Measurements from ENCODE around the gene C1QL1. TPM values are rescaled to one million over a fixed set of nuclear protein-coding genes. Genes with fewer than 3 reads are reported as not detected.

Gene C1QL1
- total RNA-seq, 1 experiment from 2014 or later, result 1.3 TPM

DNA sequence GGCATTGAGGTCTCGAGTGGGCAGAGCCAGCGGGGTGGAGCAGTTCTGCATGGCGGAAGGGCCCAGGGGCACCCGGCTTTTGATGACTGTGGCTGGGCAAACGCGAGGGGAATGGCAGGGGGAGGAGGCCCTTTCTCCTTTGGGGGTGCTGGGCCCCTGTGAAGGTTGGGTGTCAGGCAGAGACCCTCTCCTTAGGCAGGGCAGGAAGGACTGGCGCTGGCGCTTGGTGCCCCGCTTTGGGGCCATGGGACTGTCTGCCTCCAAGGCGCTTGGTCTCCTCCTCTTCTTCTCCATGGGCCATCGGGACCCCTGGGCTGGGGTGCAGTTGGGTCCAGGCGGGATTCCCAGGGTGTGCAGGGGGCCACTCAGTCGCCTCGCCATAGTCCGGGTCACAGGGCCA lies 40.0 kb downstream of the C1QL1 start:
- H3K27me3 ChIP-seq (ENCODE audit: insufficient read depth, low read depth), result no peaks in the 10 kb centered on the region
- H3K79me2 ChIP-seq (ENCODE audit: low read depth), result no peaks in the 10 kb centered on the region
- no peaks in the 10 kb centered on the region for H3K9me2 ChIP-seq (ENCODE audit: insufficient read depth)
- TF ChIP-seq, protein P1, sequence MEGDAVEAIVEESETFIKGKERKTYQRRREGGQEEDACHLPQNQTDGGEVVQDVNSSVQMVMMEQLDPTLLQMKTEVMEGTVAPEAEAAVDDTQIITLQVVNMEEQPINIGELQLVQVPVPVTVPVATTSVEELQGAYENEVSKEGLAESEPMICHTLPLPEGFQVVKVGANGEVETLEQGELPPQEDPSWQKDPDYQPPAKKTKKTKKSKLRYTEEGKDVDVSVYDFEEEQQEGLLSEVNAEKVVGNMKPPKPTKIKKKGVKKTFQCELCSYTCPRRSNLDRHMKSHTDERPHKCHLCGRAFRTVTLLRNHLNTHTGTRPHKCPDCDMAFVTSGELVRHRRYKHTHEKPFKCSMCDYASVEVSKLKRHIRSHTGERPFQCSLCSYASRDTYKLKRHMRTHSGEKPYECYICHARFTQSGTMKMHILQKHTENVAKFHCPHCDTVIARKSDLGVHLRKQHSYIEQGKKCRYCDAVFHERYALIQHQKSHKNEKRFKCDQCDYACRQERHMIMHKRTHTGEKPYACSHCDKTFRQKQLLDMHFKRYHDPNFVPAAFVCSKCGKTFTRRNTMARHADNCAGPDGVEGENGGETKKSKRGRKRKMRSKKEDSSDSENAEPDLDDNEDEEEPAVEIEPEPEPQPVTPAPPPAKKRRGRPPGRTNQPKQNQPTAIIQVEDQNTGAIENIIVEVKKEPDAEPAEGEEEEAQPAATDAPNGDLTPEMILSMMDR (conservative IDR thresholded peaks at IDR 0.05), result no peak
- POLR2A ChIA-PET (ENCODE audit: unreplicated experiment), result no interaction called here
- no peaks in the 10 kb centered on the region for H4K20me1 ChIP-seq (ENCODE audit: insufficient read depth)
- DNase-seq, result no peak
- no TSS peak for BruUV-seq (replicated peaks)
- no peak overlapping the region for H3K4me2 ChIP-seq
- no peaks in the 10 kb centered on the region for H3K9me3 ChIP-seq (ENCODE audit: insufficient read depth, low read depth)
- H3F3A ChIP-seq (ENCODE audit: insufficient read depth, low read depth), result peaks cover 12% of the 10 kb centered on the region; the same call in 1 of the 2 replicates
- no peak overlapping the region for H3K27ac ChIP-seq
- H3K36me3 ChIP-seq (ENCODE audit: low read depth), result peaks cover 13% of the 10 kb centered on the region
- H3K4me3 ChIP-seq, result no peak overlapping the region
- H2AFZ ChIP-seq, result no peak overlapping the region
- CTCF ChIA-PET, result no interaction called here
- intact Hi-C loops (cut with micrococcal nuclease; ENCODE audit: unreplicated experiment), result no loop called here
- no peaks in the 10 kb centered on the region for H3K4me1 ChIP-seq (replicated peaks; ENCODE audit: insufficient read depth)

DNA sequence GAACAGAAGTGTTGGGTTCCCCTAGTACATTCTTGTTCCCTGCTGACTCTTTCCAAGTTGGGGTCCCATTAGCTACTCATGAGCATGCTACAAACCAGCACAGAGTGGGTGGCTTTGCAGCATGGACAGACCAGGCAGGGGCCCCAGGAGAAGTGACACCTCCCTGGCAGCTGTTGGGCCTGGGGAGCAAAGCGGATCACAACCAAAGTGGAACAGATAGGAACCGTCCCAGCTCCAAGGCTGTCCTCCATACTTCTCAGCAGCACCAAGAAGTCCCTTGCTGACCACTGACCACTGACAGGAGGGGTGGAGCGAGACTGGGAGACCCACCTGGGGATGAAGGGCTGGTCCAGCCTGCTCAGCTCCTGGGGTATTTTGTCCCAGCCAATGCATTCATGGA lies 40.4 kb downstream of the C1QL1 start:
- Histone ChIP-seq H3K36me3 (ENCODE audit: low read depth) (peaks cover 13% of the 10 kb centered on the region), H3K27ac (no peak overlapping the region), H3K4me2 (no peak overlapping the region), H4K20me1 (ENCODE audit: insufficient read depth) (no peaks in the 10 kb centered on the region), H3K9me3 (ENCODE audit: insufficient read depth, low read depth) (no peaks in the 10 kb centered on the region), H3K79me2 (ENCODE audit: low read depth) (no peaks in the 10 kb centered on the region), H3F3A (ENCODE audit: insufficient read depth, low read depth) (peaks cover 12% of the 10 kb centered on the region; the same call in 1 of the 2 replicates), H3K27me3 (ENCODE audit: insufficient read depth, low read depth) (no peaks in the 10 kb centered on the region), H3K4me1 (replicated peaks; ENCODE audit: insufficient read depth) (no peaks in the 10 kb centered on the region), H2AFZ (no peak overlapping the region), H3K9me2 (ENCODE audit: insufficient read depth) (no peaks in the 10 kb centered on the region), H3K4me3 (no peak overlapping the region)
- intact Hi-C loops (cut with micrococcal nuclease; ENCODE audit: unreplicated experiment), result no loop called here
- CTCF ChIA-PET, result no interaction called here
- TF ChIP-seq, protein P1 (conservative IDR thresholded peaks at IDR 0.05), result no peak
- no peak for TF ChIP-seq EZH2 (IDR thresholded peaks at IDR 0.05; ENCODE audit: low read depth)
- no TSS peak for BruUV-seq (replicated peaks)
- DNase-seq, result no peak
- POLR2A ChIA-PET (ENCODE audit: unreplicated experiment), result interaction anchor here (0.7 kb wide), 1 partner anchor 9 kb away, joined by 4 read pairs; no protein-coding TSS in a partner anchor

DNA sequence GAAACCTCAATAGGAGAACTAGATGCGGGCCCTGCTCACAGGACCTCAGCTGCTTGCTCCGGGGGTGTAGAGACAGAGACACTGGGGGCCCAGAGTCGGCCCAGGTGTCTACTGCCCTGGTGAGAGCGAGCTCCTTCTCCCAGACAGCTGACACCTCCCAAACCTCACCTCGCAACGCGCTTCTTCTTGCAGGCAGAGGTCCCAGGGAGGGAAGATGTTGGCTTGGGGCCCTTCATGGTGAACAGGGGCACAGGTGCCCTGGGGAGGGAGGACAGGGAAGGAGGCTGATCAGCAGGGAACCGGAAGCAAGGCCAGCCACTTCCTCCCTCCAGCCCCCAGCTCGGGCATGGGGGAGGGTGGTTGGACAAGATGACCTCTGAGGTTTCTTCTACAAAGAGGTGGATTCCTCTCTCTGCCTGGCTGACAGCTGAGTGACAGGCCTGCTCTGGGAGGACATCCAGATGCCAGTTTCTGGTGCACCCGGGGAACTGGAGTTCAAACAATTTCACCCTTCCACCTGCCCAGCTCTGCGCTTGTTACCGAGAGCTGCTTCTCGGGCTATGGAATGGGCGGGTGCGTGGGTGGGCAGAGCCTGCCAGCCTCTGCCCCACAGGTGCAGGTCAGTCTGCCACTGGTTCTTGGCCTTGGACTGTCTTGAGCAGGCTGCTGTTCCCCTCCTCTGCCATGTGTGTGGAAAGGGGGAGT lies 41.1 kb downstream of the C1QL1 start:
- no TSS peak for BruUV-seq (replicated peaks)
- intact Hi-C loops (cut with micrococcal nuclease; ENCODE audit: unreplicated experiment), result no loop called here
- H3K36me3 ChIP-seq (ENCODE audit: low read depth), result peaks cover 13% of the 10 kb centered on the region
- POLR2A ChIA-PET (ENCODE audit: unreplicated experiment), result interaction anchor here (0.7 kb wide), 1 partner anchor 10 kb away, joined by 4 read pairs; no protein-coding TSS in a partner anchor
- H2AFZ ChIP-seq, result no peak overlapping the region
- no peaks in the 10 kb centered on the region for H3K4me1 ChIP-seq (replicated peaks; ENCODE audit: insufficient read depth)
- H3K27ac ChIP-seq, result no peak overlapping the region
- H3K9me2 ChIP-seq (ENCODE audit: insufficient read depth), result no peaks in the 10 kb centered on the region
- H3F3A ChIP-seq (ENCODE audit: insufficient read depth, low read depth), result peaks cover 12% of the 10 kb centered on the region; the same call in 1 of the 2 replicates
- H3K79me2 ChIP-seq (ENCODE audit: low read depth), result no peaks in the 10 kb centered on the region
- no peak overlapping the region for H3K4me3 ChIP-seq
- no peak for DNase-seq
- CTCF ChIA-PET, result no interaction called here
- H3K4me2 ChIP-seq, result no peak overlapping the region
- H3K9me3 ChIP-seq (ENCODE audit: insufficient read depth, low read depth), result no peaks in the 10 kb centered on the region
- no peaks in the 10 kb centered on the region for H3K27me3 ChIP-seq (ENCODE audit: insufficient read depth, low read depth)
- no peaks in the 10 kb centered on the region for H4K20me1 ChIP-seq (ENCODE audit: insufficient read depth)
- TF ChIP-seq, protein P1 (conservative IDR thresholded peaks at IDR 0.05), result no peak
- TF ChIP-seq EZH2 (IDR thresholded peaks at IDR 0.05; ENCODE audit: low read depth), result no peak

Measured in PC-9 (cell line).